Esophagus (tissue), 2 donors: ENCODE results near the gene GPC3. TPM values are rescaled to one million over a fixed set of nuclear protein-coding genes. Genes with fewer than 3 reads are reported as not detected.

Source experiments
- H3K27ac ChIP-seq, 2 donors: one replicate each; pipeline ENCODE4 v1.5.1; 2013; ENCODE audit warnings: low read depth in 2 of 2, mild to moderate bottlenecking in 2 of 2, inconsistent platforms in 1 of 2, low read length in 1 of 2, moderate library complexity in 1 of 2
- H3K27me3 ChIP-seq, 2 donors: one replicate each; pipeline ENCODE4 v1.6.1; 2013; ENCODE audit warnings: low read length in 2 of 2, control low read depth in 1 of 2, mild to moderate bottlenecking in 1 of 2; ENCODE audit not compliant: insufficient read depth in 2 of 2, control insufficient read depth in 1 of 2
- H3K36me3 ChIP-seq, 2 donors: one replicate each; pipeline ENCODE4 v1.6.1; 2013; ENCODE audit warnings: low read length in 1 of 2; ENCODE audit not compliant: control insufficient read depth in 2 of 2, insufficient read depth in 2 of 2
- H3K4me1 ChIP-seq, 2 donors: one replicate each; pipeline ENCODE4 v1.6.1; 2013; ENCODE audit warnings: low read length in 1 of 2; ENCODE audit not compliant: control insufficient read depth in 2 of 2, insufficient read depth in 2 of 2
- H3K4me3 ChIP-seq, 2 donors: one replicate each; pipeline ENCODE4 v1.5.1; 2013; ENCODE audit warnings: low read length in 2 of 2, mild to moderate bottlenecking in 2 of 2, low read depth in 1 of 2, moderate library complexity in 1 of 2
- H3K9me3 ChIP-seq, 2 donors: one replicate each; pipeline ENCODE4 v1.6.1; 2013; ENCODE audit warnings: mild to moderate bottlenecking in 2 of 2, low read depth in 1 of 2, low read length in 1 of 2, moderate library complexity in 1 of 2; ENCODE audit not compliant: control insufficient read depth in 2 of 2, insufficient read depth in 1 of 2
- WGBS, 2 donors: extraction: QIAGEN DNeasy Blood & Tissue Kit; methylation state at CpG; one replicate each; pipeline ENCODE4 v1.1.7; 2013; 5-methylcytosine and 5-hydroxymethylcytosine counted together
- polyA plus RNA-seq, 2 donors: library from polyadenylated mRNA; stranded (reverse); fragments of 200-250 nt; gene quantifications; one replicate each; pipeline ENCODE4 v1.2.3, GENCODE V29; 2013
- donor health status: healthy with polysubstance abuse.
- donor health status: Bipolar disorder and iron deficiency.

Gene GPC3
- polyA plus RNA-seq, 2 donors, result 0.10 to 0.39 TPM

DNA sequence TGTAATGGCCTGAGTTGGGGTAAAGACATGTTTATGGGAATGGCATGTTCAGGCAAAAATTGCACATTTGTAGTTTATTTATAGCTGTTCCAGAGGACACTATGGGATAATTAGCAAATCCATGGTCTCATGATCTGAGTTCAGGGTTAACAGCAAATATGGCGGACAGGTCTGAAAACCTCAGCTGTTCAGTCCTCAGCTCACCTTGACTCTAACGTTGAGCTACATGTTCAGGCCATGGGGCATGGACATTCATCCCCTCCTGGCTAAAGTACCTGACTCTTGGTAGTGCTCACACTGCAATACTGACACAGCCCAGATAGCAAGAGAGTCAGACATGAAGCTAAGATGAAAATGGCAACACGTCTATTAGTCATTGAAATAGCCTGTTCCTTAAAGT, 408.5 kb downstream of the GPC3 start:
- Histone ChIP-seq H3K4me1 (no peaks in the 10 kb centered on the region), H3K9me3 (no peaks in the 10 kb centered on the region), H3K4me3 (no peak overlapping the region), H3K27ac (no peak overlapping the region), H3K27me3 (no peaks in the 10 kb centered on the region), H3K36me3 (no peaks in the 10 kb centered on the region)
- WGBS, 2 donors, result 78 to 87% methylated on average over 3 of the region's 3 CpGs

GRCh38 chrX:133575501-133576136, 409.8 kb downstream of the GPC3 start:
- Histone ChIP-seq H3K27ac (no peak overlapping the region), H3K4me1 (no peaks in the 10 kb centered on the region), H3K9me3 (no peaks in the 10 kb centered on the region), H3K27me3 (no peaks in the 10 kb centered on the region), H3K4me3 (no peak overlapping the region), H3K36me3 (no peaks in the 10 kb centered on the region)
- WGBS, 2 donors, result 83 to 92% methylated on average over 5 of the region's 5 CpGs

DNA sequence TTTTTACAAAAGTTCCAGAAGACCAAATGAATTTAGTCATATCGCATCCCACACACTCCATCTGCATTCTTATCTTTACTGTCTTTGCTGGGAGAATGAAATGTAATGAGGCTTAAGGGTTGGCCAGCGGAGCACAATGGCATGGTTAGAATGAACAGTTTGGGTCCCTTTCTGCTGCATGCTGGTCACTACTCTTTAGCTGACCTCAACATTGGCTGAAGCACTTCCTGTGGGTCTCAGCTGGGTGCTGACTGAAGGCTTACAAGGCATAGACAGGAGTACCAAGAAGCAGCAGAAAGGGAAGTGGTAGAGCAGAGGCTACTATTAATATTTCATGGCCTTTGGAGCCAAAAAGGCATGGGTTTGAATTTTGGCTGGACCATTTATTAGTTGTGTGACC, 410.7 kb downstream of the GPC3 start:
- Histone ChIP-seq H3K36me3 (no peaks in the 10 kb centered on the region), H3K4me3 (no peak overlapping the region), H3K27me3 (no peaks in the 10 kb centered on the region), H3K4me1 (no peaks in the 10 kb centered on the region), H3K27ac (no peak overlapping the region), H3K9me3 (no peaks in the 10 kb centered on the region)
- 80 to 84% methylated on average over 2 of the region's 2 CpGs for WGBS, 2 donors

- WGBS, 2 donors, result 58 to 74% methylated on average over 1 of the region's 1 CpG
- Histone ChIP-seq H3K4me1 (no peaks in the 10 kb centered on the region), H3K27me3 (no peaks in the 10 kb centered on the region), H3K9me3 (no peaks in the 10 kb centered on the region), H3K27ac (no peak overlapping the region), H3K4me3 (no peak overlapping the region), H3K36me3 (no peaks in the 10 kb centered on the region)
These were observed 414.8 kb downstream of the GPC3 start for GRCh38 chrX:133570549-133570948.

DNA sequence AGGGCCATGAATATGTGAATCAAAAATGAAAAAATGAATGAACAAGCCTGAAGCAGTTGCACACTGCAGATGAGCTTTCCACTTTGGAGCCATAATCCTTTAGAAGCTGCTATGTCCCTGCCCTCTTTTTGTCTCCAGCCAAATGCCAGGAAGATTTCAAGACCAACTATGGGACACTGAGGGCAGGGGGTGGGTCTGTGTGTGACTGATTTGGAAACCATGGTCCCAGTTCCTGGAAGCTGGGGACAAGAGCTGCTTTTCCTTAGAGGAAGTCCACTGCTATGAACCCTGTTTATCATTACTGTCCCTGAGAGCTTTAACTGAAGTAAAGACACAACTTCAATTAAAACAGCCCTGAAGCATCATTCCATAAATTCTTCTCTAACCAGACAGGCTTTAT, 416.2 kb downstream of the GPC3 start:
- no peaks in the 10 kb centered on the region for H3K4me1 ChIP-seq
- H3K27me3 ChIP-seq, result no peaks in the 10 kb centered on the region
- H3K9me3 ChIP-seq, result no peaks in the 10 kb centered on the region
- no peak overlapping the region for H3K4me3 ChIP-seq
- H3K36me3 ChIP-seq, result no peaks in the 10 kb centered on the region
- no peak overlapping the region for H3K27ac ChIP-seq

DNA sequence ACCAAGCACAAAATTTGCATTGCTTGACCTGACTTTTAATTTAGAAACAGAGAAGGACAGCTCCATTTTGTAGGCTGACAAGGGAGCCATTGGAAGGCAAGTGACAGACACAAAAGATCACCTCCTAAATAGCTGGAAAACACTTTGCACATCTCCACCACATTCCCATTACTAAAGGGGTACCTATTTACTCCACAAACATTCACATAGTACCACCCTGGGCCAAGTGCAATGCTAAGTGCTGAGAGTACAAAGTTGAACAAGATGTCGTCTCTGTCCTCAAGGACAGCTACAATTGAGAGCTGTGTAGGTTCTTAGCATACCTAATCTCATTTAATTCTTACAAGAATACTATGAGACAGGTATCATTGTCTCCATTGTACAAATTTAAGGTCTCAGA, 417.3 kb downstream of the GPC3 start:
- Histone ChIP-seq H3K9me3 (no peaks in the 10 kb centered on the region), H3K36me3 (no peaks in the 10 kb centered on the region)
- 71 to 93% methylated on average over 1 of the region's 1 CpG for WGBS, 2 donors

DNA sequence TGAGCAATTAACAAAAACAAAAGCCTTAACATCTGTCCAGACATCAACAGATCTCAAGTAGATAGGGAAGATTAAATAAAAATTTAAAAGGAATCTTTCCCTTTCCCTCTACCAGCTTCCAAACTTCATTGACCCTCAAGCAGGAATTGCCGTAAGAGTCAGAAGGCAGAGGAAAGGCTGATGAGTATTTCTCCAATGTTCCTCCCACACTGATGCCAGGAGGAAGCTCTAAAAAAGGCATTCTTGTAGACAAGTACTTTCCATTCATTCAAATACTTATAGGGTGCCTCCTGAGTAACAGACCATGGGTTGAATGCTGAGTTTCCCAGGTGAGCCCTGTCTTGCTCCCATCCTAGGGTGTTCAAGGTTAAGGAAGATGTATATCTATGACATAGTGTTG, 418.5 kb downstream of the GPC3 start:
- Histone ChIP-seq H3K4me3 (no peak overlapping the region), H3K27me3 (no peaks in the 10 kb centered on the region), H3K36me3 (no peaks in the 10 kb centered on the region), H3K9me3 (no peaks in the 10 kb centered on the region), H3K4me1 (no peaks in the 10 kb centered on the region), H3K27ac (no peak overlapping the region)
- 94 to 100% methylated on average over 1 of the region's 1 CpG for WGBS, 2 donors

More for the DNA sequence above, 417.3 kb downstream of the GPC3 start:
- H3K27me3 ChIP-seq, result no peaks in the 10 kb centered on the region
- H3K4me3 ChIP-seq, result no peak overlapping the region
- H3K4me1 ChIP-seq, result no peaks in the 10 kb centered on the region
- no peak overlapping the region for H3K27ac ChIP-seq

- no peaks in the 10 kb centered on the region for H3K27me3 ChIP-seq
- no peaks in the 10 kb centered on the region for H3K36me3 ChIP-seq
- H3K27ac ChIP-seq, result no peak overlapping the region
- no peaks in the 10 kb centered on the region for H3K9me3 ChIP-seq
- H3K4me1 ChIP-seq, result no peaks in the 10 kb centered on the region
- WGBS, 2 donors, result 73 to 81% methylated on average over 2 of the region's 2 CpGs
- no peak overlapping the region for H3K4me3 ChIP-seq
These were observed 421.7 kb downstream of the GPC3 start for GRCh38 chrX:133563705-133564104.

- Histone ChIP-seq H3K4me3 (no peak overlapping the region), H3K27me3 (no peaks in the 10 kb centered on the region), H3K4me1 (no peaks in the 10 kb centered on the region), H3K9me3 (no peaks in the 10 kb centered on the region), H3K36me3 (no peaks in the 10 kb centered on the region), H3K27ac (no peak overlapping the region)
These were observed 424.1 kb downstream of the GPC3 start for GRCh38 chrX:133561251-133561650.

DNA sequence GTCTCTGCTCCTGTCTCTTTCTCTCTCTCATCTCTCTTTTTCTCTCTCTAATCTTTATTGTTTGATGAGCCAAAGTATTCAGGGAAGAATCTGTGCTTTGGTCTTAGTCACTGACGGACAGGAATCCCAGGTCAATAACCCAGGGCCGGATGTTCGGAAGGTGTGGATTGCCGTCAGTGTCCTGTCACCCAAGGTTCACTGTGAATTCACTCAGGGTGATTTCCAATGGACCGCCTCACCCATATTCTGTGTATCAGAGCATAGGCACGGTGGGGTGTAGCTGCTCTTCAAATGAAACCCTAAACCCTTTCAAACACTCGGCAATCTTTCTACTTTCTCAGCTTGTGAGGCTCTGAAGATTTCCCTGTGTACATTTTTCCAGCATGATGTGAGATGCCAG, 425.5 kb downstream of the GPC3 start:
- H3K4me3 ChIP-seq, result no peak overlapping the region
- H3K9me3 ChIP-seq, result peaks cover 0 to 2% of the 10 kb centered on the region in 2 donors
- no peaks in the 10 kb centered on the region for H3K27me3 ChIP-seq
- 87 to 89% methylated on average over 7 of the region's 7 CpGs for WGBS, 2 donors
- H3K27ac ChIP-seq, result no peak overlapping the region
- H3K4me1 ChIP-seq, result no peaks in the 10 kb centered on the region
- H3K36me3 ChIP-seq, result no peaks in the 10 kb centered on the region
